ENCODE results near the gene SYT2.

- TF ChIP-seq CTCF (conservative IDR thresholded peaks at IDR 0.05 in 1 of 2, IDR thresholded peaks at IDR 0.05 in 1 of 2; ENCODE audit: low read depth in 1 of 2, low read length in 2 of 2) = no peak
- TF ChIP-seq EZH2 (IDR thresholded peaks at IDR 0.05; ENCODE audit: low read length, missing control alignments) = no peak
These were observed 134.2 kb downstream of the SYT2 start for GRCh38 chr1:202575918-202576653.
